KG1 (cell line): ENCODE results near the gene TTLL1.
"Not testable (repeated sequence)": the region's sequence is repeated elsewhere in the genome, so short reads cannot be mapped to it uniquely, and the experiment has no call there.

Experiments
- DNase-seq: peaks from one replicate; lab custom pipeline; 2025; lab: John Stamatoyannopoulos, UW

TTLL1 gene

DNA sequence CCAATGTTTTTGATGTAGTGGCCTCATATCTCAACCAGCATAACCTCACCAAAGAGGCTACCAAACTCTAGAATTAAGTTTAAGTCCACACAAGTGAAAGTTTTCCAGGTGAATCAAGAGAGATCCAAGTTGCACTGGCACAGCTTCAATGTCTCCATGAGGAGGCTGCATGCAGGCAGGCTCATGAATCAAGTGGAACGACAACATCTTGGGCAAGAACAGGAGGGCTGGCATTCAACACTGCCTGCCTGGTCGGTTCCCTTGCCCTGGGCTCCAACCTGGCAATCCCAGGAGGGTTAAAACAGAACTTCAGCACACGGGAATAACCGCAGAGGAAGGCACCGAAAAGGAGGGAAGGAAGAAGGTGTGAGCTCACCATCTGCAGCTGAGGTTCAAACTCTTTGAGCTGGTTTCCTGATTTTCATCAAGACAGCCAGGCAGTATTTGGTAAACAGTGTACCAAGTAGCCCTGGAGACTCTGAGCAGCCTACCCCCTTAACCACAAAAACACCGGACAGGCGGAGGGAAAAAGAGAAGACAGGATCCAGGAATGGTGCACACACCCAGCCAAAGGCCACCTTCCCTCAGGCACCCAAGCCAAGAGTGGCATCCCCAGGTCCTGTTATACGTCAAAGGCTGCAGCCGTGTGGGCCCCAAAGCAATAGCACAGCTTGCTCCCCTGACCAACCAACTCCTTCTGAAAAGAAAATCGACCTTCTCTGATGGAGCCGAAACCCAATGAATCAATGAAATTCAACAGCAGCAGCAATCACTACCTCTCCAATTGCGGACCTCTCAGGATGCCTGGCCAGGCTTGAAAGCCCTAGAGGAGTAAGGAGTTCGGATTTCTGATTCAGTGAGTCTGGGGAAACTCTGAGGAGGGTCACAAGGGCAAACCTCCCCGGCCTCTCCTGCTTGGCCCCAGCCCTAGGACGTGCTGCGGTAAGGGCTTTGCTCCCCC is 75.6 kb downstream of the TTLL1 start:
- no peak for DNase-seq

DNA sequence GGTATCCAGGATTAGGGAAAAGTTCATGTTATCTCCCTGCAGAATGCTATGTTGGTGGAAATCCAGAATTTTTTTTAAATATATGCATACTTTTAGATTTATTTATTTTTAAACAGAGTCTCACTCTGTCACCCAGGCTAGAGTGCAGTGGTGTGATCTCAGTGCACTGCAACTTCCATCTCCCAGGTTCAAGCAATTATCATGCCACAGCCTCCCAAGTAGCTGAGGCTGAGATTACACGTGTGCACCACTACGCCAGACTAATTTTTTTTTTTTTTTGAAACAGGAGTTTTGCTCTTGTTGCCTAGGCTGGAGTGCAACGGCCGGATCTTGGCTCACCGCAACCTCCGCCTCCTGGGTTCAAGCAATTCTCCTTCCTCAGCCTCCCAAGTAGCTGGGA is 76.8 kb downstream of the TTLL1 start:
- no peak for DNase-seq

DNA sequence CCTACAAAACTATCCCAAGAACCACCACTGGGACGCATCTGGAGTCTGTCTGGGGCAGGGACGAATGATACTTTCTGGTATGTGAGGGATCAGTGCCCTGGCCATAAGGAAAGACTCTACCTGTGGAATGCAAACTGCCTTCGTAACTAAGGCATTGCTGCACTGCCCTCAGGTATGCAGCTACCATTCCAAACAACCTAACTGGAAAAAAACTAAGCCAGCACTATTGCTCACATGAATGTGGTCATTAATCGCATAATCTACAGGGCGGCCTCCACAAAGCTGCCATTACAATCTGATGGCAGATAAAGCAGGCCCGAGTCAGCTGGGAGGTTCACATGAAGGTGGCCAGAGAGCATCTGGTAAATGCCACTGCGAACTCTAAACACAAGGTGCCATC is 78.1 kb downstream of the TTLL1 start:
- no peak for DNase-seq

DNA sequence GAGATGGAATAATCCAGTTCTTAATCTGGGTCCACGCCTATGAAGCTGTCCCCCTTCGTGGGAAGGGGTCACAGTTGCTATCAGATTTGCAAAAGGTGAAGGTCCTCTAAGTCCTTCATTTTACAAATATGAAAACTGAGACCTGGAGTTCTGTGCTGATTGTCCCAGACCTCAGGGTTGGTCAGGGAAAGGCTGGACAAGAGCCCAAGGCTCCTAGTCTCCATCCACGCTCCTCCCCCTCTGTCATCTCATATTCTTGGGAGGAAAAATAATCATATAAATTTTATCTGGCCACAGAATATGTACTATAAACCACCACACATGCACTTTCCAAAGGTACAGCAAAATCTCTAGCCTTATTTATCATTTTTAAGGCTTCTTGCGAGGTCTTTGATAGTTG is 79.7 kb downstream of the TTLL1 start:
- no peak for DNase-seq

DNA sequence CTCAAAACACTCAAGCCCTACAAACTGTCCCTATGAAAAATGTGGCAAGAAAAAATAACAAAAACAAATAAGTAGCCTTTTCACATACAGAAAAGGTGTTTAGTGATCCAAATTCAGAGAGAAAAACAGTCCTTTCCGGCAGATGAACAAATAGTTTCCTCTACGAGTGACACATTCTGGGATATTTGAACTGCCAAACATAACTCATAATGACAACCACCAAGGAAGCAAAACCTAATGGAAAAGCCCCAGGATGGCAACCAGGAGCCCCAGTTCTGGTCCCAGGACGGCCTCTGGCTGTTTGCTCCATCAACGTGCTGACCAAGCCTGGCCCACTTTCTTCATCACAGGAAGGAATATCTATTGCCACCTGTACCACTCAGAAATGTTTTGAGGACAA is 80.3 kb downstream of the TTLL1 start:
- DNase-seq = no peak

DNA sequence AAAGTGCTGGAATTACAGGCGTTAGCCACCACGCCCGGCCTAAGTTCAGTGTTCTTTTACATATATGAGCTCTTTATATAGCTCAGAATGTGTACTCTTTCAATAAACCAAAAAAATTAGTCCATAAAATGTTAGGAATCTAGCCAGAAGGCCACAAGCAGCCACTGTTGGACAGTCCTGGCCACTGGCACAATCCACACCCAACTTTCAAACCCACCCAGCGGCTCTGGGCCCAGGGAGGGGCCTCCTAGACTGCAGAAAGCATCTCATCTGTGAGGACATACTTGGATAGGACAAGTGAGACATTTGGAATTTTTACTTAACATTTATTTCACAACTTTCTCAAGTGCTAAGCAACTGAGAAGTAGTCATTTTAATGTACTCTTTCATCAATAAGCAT is 80.7 kb downstream of the TTLL1 start:
- no peak for DNase-seq

DNA sequence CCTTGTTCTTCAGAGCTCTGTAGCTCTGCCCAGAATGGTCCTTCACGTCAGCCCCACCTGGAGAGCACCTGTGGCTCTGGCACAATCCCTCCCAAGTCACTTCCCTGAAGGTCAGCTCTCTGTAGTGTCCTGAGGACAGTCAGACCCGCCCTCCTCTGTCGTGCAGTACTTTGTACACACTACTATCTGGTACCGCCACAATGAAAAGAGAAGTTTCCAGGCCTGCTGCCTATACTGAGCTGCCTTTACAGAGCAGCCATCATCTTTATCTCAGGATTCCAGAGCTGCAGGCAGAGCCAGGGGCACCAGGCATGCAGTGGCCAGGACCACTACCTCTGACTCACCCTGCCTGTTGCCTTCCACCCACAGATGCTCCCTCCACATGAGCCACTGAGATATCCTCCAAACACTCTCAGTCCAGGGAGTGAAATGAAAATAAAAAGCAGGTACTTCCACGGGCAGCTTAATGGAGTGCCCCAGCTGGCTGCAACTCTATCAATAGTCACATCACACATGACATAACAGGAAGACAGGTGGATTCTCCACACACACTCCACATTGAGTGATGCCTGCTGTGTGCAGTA is 81.6 kb downstream of the TTLL1 start:
- DNase-seq = no peak

DNA sequence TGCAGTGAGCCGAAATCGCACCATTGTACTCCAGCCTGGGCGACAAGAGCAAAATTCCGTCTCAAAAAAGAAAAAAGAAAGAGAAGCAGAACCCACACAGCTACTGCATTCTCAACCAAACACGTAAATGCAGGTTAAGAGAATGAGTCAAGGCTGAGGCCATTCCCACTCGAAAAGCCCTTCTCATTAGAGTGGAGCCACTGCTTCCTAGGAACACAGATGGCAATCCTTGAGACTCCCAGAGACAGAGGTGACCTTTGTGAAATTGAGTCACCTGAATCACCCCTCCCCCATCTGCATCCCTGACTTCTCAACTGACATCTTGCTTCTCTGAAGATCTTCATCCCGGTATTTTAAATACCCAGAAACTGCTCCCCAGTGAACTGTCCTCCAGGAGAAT is 82.4 kb downstream of the TTLL1 start:
- DNase-seq = no peak

DNA sequence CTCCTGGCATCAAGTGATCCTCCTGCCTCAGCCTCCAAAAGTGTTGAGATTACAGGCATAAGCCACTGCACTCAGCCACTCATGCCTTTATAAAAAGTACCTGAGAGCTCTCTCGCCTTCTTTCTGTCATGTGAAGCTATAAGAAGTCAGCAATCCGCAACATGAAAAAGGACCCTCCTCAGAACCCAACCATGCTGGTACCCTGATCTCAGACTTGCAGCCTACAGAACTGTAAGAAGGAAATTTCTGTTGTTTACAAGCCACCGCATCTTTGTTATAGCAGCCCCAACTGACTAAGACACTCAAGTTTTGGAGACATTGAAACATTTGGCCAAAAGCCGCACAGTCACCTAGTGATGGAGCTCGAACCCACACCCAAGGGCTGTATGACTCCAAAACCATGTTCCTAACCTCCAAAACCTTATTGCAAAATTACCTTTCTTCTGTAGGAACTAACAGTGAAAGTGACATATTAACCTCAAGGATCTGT is 83.1 kb downstream of the TTLL1 start:
- no peak for DNase-seq

DNA sequence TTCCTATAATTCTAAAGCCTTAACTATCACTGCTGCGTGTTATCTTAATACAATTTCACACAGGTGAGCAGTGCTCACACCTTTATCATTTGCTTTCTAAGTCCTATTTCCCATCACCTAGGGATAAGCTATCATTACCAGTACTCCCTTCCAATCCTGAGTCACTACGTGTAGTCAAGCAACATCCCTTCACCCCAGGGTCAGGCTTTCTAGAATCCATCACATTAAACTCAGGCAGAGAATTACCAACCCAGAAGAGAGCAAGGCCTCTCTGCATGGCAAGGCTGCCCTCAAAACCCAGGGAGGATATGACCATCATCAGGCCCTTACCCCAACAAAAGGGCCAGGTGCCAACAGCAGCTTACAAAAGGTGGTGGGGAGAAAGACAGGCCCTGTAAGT is 84.1 kb downstream of the TTLL1 start:
- DNase-seq = no peak

DNA sequence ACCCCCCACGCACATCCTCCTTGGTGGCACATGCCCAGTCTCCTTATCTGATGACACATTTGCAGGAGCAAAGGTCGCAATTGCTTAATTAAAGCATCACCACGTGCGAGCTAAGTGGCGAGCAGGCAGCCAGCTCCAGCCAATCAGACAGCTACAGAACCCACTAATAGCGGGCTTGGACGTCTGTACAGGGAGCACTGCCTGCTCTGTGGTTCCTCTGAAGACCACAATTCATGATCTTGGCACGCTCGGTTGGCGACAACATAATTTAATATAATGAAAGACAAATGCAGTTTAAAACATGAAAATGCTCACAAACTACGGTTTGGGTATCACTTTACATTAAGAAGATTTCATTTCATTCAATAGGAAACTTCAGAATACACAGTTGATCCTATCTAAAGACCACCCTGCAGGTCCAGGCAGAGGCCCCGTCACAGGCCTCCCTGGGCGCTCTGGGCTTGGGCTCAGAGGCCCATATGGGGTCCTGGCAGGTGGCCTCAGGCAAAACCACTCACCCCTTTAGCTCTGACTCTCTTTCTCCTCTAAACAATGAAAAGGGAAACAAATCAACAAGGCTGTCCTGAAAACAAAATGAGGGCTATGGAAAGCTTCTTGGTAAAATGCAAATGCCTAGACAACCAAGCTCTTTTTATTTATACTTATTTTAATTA is 84.7 kb downstream of the TTLL1 start:
- peak; percentile 23 for DNase-seq

DNA sequence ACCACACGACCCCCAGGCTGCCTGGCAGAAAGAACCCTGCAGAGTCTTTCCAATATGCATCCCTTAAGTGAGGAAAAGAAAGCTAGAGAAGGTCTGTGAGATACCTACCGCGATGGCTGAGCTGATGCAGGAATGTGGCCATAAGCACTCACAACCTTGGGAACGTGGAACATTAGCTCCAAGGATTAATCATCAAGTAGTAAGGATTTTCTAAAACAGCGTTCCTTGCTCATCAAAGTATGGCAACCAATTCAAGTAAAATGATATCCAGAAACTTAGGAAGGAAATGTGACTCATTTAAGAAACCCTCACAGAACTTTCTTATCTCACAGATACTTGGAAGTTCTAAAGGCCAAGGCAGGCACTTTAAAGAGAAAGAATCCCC is 87.0 kb downstream of the TTLL1 start:
- DNase-seq = no peak

DNA sequence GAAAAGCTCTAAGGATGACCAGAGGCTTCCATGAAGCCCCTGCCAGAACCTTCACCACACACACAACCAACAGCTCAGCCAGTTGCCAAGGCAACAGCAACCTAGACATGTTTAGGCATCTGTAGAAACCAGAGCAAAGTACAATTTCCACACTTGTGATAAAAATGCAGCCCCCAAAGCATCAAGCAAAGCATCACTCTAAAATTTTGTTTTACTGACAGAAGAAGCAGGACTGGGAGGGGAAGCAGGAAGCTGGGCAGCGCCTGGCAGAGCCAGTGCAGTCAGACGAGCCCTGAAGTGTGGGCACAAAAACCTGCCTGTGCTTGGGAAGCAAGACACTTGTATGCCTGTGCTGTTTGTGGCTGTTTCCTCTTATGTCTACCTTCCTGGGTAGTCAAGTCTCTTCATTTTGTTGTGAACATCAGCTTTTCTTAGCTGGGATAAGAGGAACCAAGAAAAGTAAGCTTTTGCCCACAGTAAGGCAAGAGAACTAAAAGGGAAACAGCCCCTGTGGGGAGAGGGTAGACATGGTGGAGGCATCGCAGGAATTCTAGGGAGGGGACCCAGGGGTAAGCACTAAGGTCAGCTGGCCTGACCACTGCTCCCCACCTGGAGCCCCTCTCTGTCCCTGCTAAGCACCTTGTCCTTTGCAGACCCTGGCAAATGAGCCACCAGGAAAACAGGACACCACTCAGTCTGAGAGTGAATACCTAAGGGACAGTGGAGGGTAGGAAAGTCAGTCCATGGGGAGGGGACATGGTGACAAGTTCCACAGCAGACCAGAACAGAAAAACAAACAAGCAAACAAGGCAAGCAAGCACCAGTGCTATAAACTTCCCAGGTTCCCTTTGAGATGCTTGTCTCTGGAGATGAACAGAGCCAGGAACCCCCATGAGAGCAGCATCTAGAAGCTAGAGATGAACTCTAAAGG is 87.7 kb downstream of the TTLL1 start:
- DNase-seq = no peak

DNA sequence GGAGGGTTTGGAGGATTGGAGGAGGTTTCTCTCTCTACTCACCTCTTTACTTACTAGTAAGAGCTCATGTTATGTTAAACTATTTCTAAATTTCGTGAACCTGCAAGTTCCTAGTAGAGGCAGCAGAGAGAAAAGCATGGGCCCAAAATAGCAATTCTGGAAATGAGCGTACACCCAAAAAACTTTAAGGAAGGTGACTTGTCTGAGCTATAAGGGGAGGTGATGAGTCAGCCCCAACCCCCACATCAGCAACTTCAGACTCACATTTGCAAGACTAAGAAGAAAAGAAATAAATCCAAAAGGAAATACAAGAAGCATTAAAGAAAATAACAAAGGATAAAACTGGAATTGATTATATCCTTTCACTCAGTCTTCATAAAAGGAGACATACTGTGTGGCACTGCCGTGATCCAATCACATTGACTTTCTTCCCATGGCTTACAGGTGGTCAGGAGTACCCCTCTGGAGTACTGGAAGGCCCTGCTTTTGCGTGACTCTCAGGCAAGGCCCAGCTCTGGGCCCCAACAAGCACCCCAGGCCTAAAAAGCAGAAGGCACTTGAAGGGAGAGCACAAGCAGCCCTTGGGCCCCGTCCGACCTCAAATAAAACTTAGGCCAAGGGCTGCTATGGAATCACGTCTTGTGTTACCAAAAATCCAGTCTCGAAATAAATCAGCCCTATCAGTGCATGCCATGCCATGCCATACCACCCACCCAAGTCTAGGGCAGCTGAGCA is 88.6 kb downstream of the TTLL1 start:
- no peak for DNase-seq

DNA sequence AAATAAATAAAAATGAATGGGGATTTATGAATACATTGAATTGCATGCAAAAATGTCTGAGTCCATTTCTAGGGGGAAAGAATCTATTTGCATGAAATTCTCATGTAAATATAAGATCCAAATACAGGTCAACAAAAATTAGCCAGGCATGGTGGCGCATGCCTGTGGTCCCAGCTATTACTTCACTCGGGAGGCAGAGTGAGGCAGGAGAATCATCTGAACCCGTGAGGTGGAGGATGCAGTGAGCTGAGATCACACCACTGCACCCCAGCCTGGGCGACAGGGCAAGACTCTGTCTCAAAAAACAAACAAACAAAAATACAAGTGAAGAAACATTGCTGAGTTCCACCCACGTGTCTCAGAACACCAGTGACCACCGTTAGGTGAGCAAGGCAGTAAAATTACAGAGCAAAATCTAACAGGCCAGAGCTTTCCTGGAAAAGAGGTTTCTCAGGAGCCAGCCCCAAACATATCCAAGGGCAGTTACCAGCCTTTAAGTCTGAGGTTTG is 91.6 kb downstream of the TTLL1 start:
- DNase-seq = no peak

DNA sequence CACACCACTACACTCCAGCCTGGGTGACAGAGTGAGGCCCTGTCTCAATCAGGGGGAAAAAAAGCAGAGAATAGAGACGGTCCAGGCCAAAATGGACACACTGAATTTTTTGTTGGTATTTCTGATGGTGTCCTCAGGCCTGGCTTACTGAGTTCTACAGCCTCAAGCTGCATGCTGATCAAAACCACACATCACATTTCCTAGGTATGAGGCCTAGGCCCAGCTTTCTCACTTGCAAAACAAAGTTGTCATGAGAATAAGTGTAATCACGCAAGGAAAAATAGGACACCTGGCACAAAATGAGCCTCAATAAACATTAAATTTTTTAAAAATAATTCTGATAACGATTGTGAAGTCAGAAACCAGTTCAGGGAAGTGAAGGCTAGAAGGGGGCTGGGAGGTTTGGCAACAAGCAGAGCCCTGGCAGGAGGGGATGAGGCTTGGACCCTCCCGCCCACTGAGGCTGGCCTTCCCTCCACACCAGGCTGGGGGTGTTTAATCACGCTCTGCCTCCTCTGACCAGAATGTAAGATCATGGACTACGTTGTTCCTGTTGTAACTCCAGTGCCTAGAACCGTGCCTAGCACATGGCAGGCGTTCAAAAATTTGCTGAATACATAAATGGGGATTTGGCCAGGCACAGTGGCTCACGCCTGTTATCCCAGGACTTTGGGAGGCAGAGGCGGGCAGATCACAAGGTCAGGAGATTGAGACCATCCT is 92.4 kb downstream of the TTLL1 start:
- no peak for DNase-seq

DNA sequence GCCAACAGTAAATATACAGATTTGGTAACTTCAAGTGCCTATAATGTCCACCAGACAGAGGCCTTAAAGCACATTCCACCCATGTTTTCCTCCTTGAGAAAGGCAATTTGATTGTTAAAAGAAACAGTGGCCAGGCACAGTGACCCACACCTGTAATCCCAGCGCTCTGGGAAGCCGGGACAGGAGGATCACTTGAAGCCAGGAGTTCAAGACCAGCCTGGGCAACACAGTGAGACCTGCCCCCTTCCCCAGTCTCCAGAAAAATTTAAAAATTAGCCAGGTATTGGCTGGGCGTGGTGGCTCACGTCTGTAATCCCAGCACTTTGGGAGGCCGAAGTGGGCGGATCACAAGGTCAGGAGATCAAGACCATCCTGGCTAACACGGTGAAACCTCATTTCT is 93.5 kb downstream of the TTLL1 start:
- DNase-seq = not testable (repeated sequence)

DNA sequence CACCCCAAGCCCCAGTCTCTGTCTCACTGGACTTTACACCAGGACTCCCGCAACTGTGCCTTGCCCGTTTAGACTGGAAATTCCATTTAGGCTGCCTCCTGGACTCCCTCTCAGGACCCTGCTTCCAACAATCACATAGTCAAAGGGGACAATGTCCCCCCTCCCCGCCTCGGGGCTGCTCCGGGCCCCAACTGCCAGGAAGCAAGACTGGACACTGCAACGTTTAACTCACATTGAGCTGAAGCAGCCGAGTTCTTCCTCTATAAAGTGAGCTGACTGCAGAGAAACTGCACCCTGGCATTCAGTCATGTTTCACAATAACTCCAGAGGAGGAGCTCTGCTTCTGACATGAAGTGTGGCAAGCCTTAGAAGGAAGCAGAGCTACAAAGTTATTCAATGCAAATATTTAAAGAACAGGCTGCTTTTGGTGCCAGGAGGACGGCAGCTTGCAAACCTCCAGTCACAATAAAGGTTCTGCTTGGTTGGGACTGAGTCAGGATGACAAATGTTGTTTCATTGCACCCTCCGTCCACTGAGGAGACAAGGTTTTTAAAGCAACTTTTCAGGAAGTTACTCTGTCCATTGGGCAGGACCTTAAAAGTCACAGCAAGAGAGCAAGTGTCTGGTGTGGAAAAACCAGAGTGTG is 94.2 kb downstream of the TTLL1 start:
- DNase-seq = peak; percentile 37

DNA sequence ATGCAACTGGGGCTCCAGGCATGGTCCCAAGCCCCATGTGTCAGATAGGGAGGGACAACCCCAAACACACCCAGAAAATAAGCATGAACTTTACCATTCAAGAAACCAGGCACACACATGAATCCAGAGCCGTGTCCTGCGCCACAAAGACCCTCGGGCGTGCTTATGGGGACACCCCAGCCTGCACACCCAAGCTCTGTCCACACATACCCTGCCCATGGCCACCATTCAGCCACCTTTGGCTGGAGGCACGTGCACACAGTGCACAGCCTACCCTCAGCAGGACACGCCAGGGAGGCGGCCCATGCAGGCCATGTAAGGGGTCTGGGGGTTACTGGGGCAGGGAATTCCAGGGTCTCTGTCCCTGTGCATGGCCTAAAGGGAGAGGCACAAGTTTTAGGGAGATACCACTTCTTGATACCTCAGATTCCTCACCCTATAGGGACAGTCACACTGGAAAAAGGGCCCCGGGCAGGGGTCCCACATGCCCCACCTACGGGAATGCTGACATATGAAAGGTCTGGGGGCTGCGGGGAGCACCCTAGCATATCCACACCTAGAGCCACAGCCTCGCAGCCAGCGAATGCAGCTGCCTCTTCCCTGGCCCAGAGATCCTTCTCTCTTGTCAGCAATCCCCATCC is 94.8 kb downstream of the TTLL1 start:
- DNase-seq = no peak
